ENCODE data around the gene MBP.

GRCh38 chr18:77101410-77102258 lies 30.9 kb downstream of the MBP start:
- TF ChIP-seq, protein P1, sequence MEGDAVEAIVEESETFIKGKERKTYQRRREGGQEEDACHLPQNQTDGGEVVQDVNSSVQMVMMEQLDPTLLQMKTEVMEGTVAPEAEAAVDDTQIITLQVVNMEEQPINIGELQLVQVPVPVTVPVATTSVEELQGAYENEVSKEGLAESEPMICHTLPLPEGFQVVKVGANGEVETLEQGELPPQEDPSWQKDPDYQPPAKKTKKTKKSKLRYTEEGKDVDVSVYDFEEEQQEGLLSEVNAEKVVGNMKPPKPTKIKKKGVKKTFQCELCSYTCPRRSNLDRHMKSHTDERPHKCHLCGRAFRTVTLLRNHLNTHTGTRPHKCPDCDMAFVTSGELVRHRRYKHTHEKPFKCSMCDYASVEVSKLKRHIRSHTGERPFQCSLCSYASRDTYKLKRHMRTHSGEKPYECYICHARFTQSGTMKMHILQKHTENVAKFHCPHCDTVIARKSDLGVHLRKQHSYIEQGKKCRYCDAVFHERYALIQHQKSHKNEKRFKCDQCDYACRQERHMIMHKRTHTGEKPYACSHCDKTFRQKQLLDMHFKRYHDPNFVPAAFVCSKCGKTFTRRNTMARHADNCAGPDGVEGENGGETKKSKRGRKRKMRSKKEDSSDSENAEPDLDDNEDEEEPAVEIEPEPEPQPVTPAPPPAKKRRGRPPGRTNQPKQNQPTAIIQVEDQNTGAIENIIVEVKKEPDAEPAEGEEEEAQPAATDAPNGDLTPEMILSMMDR (conservative IDR thresholded peaks at IDR 0.05; ENCODE audit: low read depth in 2 of 2), result no peak
- no peak for TF ChIP-seq REST (IDR thresholded peaks at IDR 0.05; ENCODE audit: unreplicated experiment)
- no peak for TF ChIP-seq EZH2 (IDR thresholded peaks at IDR 0.05; ENCODE audit: low read depth, unreplicated experiment)

All from GM23338 (cell line).